Prostate gland (tissue), 2 donors: ENCODE results near the gene MMP2. TPM values are rescaled to one million over a fixed set of nuclear protein-coding genes. Genes with fewer than 3 reads are reported as not detected.
A peak's percentile ranks its signal among the peaks of the same experiment; 100 is the strongest.

ENCODE experiments used
- DNase-seq: peaks from one replicate; pipeline ENCODE4 v3.0.0-alpha.2; 2019; ENCODE audit warnings: low spot score
- H3K27ac ChIP-seq, 2 donors: fragments of 200-600 bp; sonication (generic); 2 replicates each; pipeline ENCODE4 v1.5.1; 2017 to 2019
- H3K27me3 ChIP-seq: fragments of 200-600 bp; sonication (generic); replicated peaks from 2 replicates; pipeline ENCODE4 v1.5.1; 2019; ENCODE audit not compliant: insufficient read depth
- H3K36me3 ChIP-seq, 2 donors: fragments of 200-600 bp; sonication (generic); 1 replicate in 1 of 2; 2 replicates in 1 of 2; pipeline versions ENCODE4 v1.5.1 to v1.8.1; 2017 to 2019
- H3K4me1 ChIP-seq: fragments of 200-600 bp; sonication (generic); replicated peaks from 2 replicates; pipeline ENCODE4 v1.5.1; 2019
- H3K4me3 ChIP-seq, 2 donors: fragments of 200-600 bp; sonication (generic); 2 replicates each; pipeline ENCODE4 v1.5.1; 2017 to 2019
- H3K9me3 ChIP-seq: fragments of 200-600 bp; sonication (generic); 2 replicates; pipeline ENCODE4 v1.5.1; 2017
- CTCF ChIP-seq, 4 experiments: fragments of 200-600 bp in 2 of 4; fragments of 450-650 bp in 2 of 4; sonication (generic) in 2 of 4; IDR thresholded peaks; 1 replicate in 3 of 4; 2 replicates in 1 of 4; pipeline ENCODE4 v1.5.1; 2016 to 2019; ENCODE audit warnings: antibody characterized with exemption in 4 of 4, mild to moderate bottlenecking in 2 of 4, moderate library complexity in 2 of 4
- POLR2A ChIP-seq: fragments of 450-650 bp; IDR thresholded peaks from one replicate; pipeline ENCODE4 v1.6.1; 2016; ENCODE audit warnings: antibody characterized with exemption, mild to moderate bottlenecking
- POLR2AphosphoS5 ChIP-seq: sonication (generic); formaldehyde crosslinking; IDR thresholded peaks from one replicate; pipeline ENCODE4 v1.6.1; 2017; ENCODE audit warnings: antibody characterized with exemption
- WGBS: methylation state at CpG from one replicate; pipeline ENCODE4 v1.1.5; 2018; 5-methylcytosine and 5-hydroxymethylcytosine counted together
- intact Hi-C: fragments of 100-400 bp; cut with DNase I; formaldehyde crosslinking; loops from one replicate; pipeline ENCODE4 v1.14.2; 2022
- total RNA-seq, 2 donors: library from RNA; depleted of rRNA; stranded (reverse); fragments of >200 nt; gene quantifications; one replicate each; pipeline ENCODE4 v1.1.0, GENCODE V29; 2016

Gene MMP2
- total RNA-seq, 2 donors from 2014 or later, result 22.9 to 175 TPM

GRCh38 chr16:55473587-55473986 is 5.4 kb upstream of the MMP2 start:
- Histone ChIP-seq H3K4me3 (no peak overlapping the region), H3K27ac (no peak overlapping the region), H3K9me3 (no peaks in the 10 kb centered on the region), H3K4me1 (no peaks in the 10 kb centered on the region), H3K36me3 (no peaks in the 10 kb centered on the region), H3K27me3 (no peaks in the 10 kb centered on the region)
- intact Hi-C loops, result no loop called here
- TF ChIP-seq POLR2AphosphoS5, result no peak
- TF ChIP-seq CTCF (IDR thresholded peaks at IDR 0.05), result no peak
- TF ChIP-seq POLR2A, result no peak
- DNase-seq, result no peak
- WGBS, result 99% methylated on average over 2 of the region's 2 CpGs

GRCh38 chr16:55474821-55475220 is 4.2 kb upstream of the MMP2 start:
- no peak overlapping the region for H3K4me3 ChIP-seq
- DNase-seq, result no peak
- intact Hi-C loops, result no loop called here
- H3K36me3 ChIP-seq, result no peaks in the 10 kb centered on the region
- H3K27ac ChIP-seq, result no peak overlapping the region
- no peaks in the 10 kb centered on the region for H3K27me3 ChIP-seq
- H3K4me1 ChIP-seq, result no peaks in the 10 kb centered on the region
- H3K9me3 ChIP-seq, result no peaks in the 10 kb centered on the region
- TF ChIP-seq POLR2A (no peak), CTCF (IDR thresholded peaks at IDR 0.05) (no peak), POLR2AphosphoS5 (no peak)
- 91% methylated on average over 3 of the region's 3 CpGs for WGBS

GRCh38 chr16:55475919-55476318 is 3.1 kb upstream of the MMP2 start:
- intact Hi-C loops, result no loop called here
- Histone ChIP-seq H3K4me1 (no peaks in the 10 kb centered on the region), H3K27me3 (no peaks in the 10 kb centered on the region), H3K4me3 (no peak overlapping the region), H3K9me3 (no peaks in the 10 kb centered on the region), H3K27ac (peak overlapping the region; percentile 27 to 31), H3K36me3 (no peaks in the 10 kb centered on the region)
- DNase-seq, result no peak
- TF ChIP-seq POLR2AphosphoS5, result no peak
- TF ChIP-seq POLR2A, result no peak
- TF ChIP-seq CTCF (IDR thresholded peaks at IDR 0.05), result no peak
- 25% methylated on average over 5 of the region's 5 CpGs for WGBS

- intact Hi-C loops, result no loop called here
- H3K27ac ChIP-seq, result peak overlapping the region; percentile 27 to 31
- no peak for DNase-seq
- no peaks in the 10 kb centered on the region for H3K9me3 ChIP-seq
- no peaks in the 10 kb centered on the region for H3K4me1 ChIP-seq
- no peaks in the 10 kb centered on the region for H3K36me3 ChIP-seq
- TF ChIP-seq POLR2AphosphoS5, result no peak
- TF ChIP-seq CTCF (IDR thresholded peaks at IDR 0.05), result no peak
- no peak for TF ChIP-seq POLR2A
- H3K27me3 ChIP-seq, result no peaks in the 10 kb centered on the region
- no peak overlapping the region for H3K4me3 ChIP-seq
- 73% methylated on average over 6 of the region's 6 CpGs for WGBS
Observed at GRCh38 chr16:55476625-55477533, 2.1 kb upstream of the MMP2 start.

- no peaks in the 10 kb centered on the region for H3K36me3 ChIP-seq
- intact Hi-C loops, result no loop called here
- WGBS, result 87% methylated on average over 3 of the region's 3 CpGs
- H3K27me3 ChIP-seq, result no peaks in the 10 kb centered on the region
- H3K4me1 ChIP-seq, result no peaks in the 10 kb centered on the region
- TF ChIP-seq POLR2AphosphoS5 (no peak), POLR2A (no peak), CTCF (IDR thresholded peaks at IDR 0.05) (no peak)
- H3K27ac ChIP-seq, result peak overlapping the region in 1 of 2 donors; percentile 11
- H3K9me3 ChIP-seq, result no peaks in the 10 kb centered on the region
- no peak for DNase-seq
- no peak overlapping the region for H3K4me3 ChIP-seq
Observed at GRCh38 chr16:55477736-55478135, 1.3 kb upstream of the MMP2 start.
